GM19193 (cell line): ENCODE results near the gene FKBP10.

Experiments
- POLR2A ChIP-seq: IDR thresholded peaks from 4 replicates; pipeline ENCODE4 v1.6.1; 2011; ENCODE audit not compliant: insufficient read depth, insufficient read length; ENCODE audit errors: extremely low read depth

Gene FKBP10

GRCh38 chr17:41799366-41799765 is 13.4 kb upstream of the FKBP10 start:
- TF ChIP-seq POLR2A = no peak

DNA sequence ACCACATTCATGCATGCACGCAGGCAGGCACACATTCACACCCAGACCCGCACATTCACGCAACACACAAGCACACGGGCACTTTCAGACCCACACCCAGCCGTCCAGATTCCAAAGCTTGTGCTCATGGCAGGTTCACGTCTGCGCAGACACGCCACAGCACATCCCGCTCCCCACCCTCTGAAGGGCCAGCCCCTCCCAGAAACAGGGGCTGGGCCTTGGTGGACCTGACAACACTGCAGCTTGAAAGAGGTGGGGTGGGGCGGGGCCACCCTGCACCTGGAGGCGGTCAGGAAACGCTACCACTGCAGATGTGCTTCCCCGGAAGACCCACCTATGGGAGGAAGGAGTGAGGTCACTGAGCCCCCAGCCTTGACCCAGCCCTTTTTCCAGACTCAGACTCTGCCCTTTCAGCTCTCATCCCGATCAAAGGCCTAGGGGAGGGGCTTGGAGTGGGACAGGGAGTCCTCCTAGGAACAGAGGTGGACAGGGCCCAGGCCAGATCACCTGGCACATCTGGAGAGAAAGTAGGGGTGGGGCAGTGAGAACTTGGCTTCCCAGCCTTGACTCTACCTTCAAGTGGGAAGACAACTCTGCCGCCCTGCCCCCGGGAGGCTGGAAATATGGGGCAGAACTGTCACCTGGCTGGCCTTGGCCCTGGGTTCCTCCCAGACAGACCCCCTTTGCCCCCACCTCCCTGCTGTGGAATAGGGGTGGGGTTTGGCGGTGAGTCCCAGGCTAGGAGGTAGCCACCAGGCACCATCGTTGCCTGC is 12.0 kb upstream of the FKBP10 start:
- TF ChIP-seq POLR2A = no peak

DNA sequence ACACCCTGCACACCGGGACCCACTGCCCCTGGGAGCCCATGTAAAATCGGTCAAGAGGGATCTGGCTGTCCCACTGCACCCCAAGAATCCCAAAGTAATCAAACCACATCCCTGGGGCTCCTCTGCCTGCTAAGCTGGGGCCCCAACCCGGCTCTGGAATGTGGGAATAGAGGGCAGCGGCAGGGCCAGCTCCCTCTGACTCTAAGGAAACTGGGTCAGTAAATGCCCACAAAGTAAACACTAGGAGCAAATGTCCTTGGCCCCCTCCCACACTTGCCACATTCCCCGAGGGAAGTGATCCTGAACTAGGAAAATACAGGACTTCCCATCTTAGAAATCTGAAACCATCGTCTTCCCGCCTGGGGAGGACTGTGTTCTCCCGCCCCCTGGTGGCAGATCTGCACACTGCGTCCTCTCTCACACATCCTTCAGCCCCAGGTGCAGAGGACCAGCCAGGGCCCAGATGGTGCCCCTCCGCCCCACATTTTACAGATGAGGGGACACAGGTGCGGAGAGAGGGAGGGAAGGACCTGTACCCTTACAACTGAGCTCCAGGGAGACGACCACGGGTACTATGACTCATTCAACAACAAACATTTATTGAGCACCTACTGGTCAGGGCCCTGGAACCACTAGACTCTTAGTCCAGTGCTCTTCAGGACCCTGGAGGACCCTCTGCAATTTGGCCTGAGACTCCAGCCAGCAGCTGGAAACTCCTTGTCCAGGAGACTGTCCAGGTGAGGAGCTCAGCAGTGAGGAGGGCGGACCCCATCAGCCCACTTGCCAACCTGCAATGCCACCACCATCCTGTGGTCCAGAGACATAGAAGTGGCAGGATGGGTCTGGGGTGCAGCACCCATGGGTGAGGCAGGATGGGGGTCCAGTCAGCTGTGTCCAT is 11.2 kb upstream of the FKBP10 start:
- no peak for TF ChIP-seq POLR2A

DNA sequence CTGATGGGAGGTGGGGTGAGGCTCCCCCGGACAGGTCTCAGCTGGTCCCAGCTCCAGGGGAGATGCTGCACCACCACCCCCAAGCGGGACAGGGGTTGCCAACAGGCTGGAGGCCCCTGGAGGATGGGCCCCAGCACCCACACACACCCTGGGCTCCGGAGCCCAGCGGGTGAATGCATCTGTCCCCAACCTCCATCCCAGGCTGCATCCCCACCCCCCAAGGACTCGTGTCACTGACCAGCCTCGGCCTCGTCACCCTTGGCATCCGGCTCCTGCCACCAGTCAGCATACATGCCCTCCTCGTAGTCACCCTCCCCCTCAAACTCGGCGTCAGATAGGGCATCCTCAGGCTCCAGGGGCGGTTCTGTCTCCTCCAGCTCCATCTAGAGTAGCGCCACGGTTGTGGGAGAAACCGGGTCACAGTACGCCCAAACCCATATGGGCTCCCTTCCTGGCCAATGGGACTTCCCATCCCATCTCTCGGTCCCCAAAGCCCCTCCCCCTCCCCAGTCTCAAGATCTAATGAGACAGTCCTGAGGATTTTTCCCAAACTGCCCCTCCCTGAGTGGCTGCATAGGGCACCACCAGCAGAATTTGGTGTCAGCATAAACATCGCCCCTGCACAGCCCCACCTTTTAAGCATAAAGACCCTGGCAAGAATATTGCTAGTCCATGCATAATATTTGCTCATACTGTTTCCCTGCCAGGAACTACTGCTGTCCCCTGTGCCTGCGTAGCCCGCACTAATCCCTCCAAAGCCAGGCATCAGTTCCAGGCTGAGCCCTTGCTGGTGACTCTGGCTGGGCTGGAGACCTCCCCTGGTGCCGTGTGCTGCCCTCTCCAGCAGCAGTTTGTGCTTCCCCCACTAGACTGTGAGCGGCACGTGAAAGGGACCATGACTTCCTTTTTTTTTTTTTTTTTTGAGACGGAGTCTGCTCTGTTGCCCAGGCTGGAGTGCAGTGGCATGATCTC is 9.5 kb upstream of the FKBP10 start:
- TF ChIP-seq POLR2A = no peak

GRCh38 chr17:41806685-41807445 is 5.9 kb upstream of the FKBP10 start:
- no peak for TF ChIP-seq POLR2A

- no peak for TF ChIP-seq POLR2A
Observed at GRCh38 chr17:41810659-41811548, 1.9 kb upstream of the FKBP10 start.

DNA sequence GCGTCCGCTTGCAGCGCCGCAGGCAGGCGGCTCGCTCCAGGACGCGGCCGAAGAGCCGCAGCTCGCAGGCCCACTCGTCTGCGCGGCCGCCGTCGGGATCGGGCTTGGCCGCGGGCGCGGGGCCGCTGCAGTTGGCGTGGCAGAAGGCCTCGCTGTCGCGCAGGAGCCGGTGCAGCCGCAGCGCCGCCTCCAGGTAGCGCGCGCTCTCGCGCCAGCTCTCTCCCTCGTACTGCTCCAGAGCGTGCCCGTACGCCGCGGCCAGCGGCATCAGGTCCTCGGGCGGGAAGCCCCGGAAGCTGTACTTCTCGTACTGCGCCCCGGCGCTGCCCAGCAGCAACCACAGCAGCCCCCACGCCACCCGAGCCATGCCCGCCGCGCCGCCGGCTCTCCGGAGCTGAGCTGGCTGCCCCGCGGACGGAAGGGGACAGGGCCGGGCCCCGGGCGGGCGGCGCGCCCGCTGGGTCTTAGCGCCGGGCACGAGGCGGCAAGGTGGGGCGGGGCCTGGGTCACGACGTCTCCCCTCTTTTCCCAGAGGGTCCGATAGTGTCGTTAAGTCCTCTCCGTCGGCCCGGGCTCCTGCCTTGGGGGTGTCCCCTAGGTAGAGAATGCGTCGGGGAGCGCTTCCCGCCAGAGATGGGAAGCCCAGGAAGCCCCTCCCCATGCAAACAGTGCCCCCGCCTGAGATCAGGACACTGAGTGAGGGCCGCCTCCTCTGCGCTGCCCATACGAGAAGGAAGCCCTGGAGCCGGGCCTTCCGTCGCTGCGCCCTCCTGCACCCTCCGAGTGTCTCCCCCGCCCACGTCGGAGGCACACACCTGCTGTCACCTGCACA is 1.0 kb upstream of the FKBP10 start, which contains the start of gene P3H4:
TSS of gene P3H4 (minus strand) at position 401 of the 832 bp plus-strand sequence. CDS start at position 367, 34 bp downstream.
- TF ChIP-seq POLR2A = no peak

DNA sequence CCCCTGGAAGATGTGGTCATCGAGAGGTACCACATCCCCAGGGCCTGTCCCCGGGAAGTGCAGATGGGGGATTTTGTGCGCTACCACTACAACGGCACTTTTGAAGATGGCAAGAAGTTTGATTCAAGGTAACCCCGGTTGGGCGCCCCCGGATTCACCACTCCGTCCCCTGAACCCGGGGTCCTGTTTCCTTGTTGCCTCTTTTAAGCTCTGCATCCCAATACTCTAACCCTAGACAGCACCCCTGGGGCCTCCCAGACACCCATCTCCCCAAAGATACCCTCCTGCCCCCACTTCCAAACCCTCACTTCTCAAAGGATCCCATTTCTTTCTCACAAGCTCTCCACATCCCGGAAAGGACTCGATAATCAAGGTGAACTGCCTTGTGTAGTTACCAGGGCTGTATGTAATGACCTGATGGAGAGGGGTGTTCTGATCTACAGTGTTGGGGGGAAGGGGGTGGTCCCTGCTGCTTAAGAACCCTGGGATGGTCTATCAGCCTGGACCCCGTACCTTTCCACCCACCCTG is 412 bp downstream of the FKBP10 start:
- TF ChIP-seq POLR2A = no peak

GRCh38 chr17:41813699-41814124 is 908 bp downstream of the FKBP10 start:
- TF ChIP-seq POLR2A = no peak

DNA sequence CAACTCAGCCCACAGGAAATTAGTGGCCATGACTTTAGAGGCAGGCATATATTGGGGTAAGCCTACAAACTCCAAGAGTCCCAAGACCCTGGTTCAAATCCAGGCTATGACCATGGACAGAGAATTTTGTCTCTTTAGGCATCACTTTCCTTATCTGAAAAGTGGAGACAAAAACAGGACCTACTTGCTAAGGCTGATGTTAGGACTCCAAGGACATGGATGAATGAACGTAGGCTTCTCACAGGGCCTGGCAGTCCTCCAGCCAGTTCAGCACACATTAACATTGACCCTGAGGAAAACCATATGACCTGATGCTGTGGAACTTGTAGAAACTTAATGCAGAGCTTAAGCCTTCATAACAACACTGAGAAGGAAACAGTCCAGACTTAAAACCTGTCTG is 1.4 kb downstream of the FKBP10 start:
- TF ChIP-seq POLR2A = no peak

DNA sequence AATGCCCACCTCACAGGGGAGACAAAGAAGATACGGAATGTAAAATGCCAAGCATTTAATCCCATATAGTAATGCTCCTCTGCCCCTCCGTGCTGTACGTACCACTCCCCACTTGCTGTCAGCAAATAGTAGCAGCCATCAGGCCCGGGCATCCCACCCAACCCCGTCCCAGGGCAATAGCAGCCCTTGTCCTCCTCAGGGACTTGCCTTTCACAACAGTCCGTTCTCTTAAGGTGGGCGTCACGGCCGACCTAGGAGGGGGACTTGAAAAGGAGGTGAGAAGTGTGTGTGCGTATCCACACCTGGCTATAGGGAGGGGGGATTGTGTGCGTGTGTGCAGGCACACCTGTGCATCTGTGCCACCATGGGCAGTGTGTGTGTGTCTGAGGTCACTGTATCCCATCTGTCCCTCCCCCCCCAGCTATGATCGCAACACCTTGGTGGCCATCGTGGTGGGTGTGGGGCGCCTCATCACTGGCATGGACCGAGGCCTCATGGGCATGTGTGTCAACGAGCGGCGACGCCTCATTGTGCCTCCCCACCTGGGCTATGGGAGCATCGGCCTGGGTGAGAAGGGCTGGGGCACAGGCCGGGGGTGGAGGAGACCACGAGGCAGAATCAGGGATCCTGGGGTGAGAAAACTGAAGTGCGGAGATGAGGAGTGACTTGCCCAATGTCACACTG is 4.0 kb downstream of the FKBP10 start:
- no peak for TF ChIP-seq POLR2A
